Measurements from ENCODE around the gene ASGR2.

ASGR2 gene

GRCh38 chr17:7141824-7142223, 27.2 kb upstream of the ASGR2 start:
- Histone ChIP-seq H3K4me3 (replicated peaks; ENCODE audit: insufficient read depth, low read length) (no peak overlapping the region), H3K27me3 (ENCODE audit: insufficient read depth, poor library complexity, severe bottlenecking) (no peaks in the 10 kb centered on the region), H3K27ac (replicated peaks) (no peak overlapping the region)
- DNase-seq (ENCODE audit: low read depth in 1 of 2, low spot score in 1 of 2), result no peak
- TF ChIP-seq GABPA (IDR thresholded peaks at IDR 0.05; ENCODE audit: low read depth), result no peak
- TF ChIP-seq, protein P1, sequence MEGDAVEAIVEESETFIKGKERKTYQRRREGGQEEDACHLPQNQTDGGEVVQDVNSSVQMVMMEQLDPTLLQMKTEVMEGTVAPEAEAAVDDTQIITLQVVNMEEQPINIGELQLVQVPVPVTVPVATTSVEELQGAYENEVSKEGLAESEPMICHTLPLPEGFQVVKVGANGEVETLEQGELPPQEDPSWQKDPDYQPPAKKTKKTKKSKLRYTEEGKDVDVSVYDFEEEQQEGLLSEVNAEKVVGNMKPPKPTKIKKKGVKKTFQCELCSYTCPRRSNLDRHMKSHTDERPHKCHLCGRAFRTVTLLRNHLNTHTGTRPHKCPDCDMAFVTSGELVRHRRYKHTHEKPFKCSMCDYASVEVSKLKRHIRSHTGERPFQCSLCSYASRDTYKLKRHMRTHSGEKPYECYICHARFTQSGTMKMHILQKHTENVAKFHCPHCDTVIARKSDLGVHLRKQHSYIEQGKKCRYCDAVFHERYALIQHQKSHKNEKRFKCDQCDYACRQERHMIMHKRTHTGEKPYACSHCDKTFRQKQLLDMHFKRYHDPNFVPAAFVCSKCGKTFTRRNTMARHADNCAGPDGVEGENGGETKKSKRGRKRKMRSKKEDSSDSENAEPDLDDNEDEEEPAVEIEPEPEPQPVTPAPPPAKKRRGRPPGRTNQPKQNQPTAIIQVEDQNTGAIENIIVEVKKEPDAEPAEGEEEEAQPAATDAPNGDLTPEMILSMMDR (IDR thresholded peaks at IDR 0.05; ENCODE audit: insufficient read depth, low read length), result no peak
- TF ChIP-seq, protein P2, sequence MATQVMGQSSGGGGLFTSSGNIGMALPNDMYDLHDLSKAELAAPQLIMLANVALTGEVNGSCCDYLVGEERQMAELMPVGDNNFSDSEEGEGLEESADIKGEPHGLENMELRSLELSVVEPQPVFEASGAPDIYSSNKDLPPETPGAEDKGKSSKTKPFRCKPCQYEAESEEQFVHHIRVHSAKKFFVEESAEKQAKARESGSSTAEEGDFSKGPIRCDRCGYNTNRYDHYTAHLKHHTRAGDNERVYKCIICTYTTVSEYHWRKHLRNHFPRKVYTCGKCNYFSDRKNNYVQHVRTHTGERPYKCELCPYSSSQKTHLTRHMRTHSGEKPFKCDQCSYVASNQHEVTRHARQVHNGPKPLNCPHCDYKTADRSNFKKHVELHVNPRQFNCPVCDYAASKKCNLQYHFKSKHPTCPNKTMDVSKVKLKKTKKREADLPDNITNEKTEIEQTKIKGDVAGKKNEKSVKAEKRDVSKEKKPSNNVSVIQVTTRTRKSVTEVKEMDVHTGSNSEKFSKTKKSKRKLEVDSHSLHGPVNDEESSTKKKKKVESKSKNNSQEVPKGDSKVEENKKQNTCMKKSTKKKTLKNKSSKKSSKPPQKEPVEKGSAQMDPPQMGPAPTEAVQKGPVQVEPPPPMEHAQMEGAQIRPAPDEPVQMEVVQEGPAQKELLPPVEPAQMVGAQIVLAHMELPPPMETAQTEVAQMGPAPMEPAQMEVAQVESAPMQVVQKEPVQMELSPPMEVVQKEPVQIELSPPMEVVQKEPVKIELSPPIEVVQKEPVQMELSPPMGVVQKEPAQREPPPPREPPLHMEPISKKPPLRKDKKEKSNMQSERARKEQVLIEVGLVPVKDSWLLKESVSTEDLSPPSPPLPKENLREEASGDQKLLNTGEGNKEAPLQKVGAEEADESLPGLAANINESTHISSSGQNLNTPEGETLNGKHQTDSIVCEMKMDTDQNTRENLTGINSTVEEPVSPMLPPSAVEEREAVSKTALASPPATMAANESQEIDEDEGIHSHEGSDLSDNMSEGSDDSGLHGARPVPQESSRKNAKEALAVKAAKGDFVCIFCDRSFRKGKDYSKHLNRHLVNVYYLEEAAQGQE (IDR thresholded peaks at IDR 0.05; ENCODE audit: insufficient replicate concordance, low read depth), result no peak
- no peak for TF ChIP-seq SPI1 (IDR thresholded peaks at IDR 0.05; ENCODE audit: borderline replicate concordance, low read depth)
- TF ChIP-seq POLR2AphosphoS5 (IDR thresholded peaks at IDR 0.05; ENCODE audit: low read depth), result no peak

GRCh38 chr17:7139400-7139799, 24.8 kb upstream of the ASGR2 start:
- Histone ChIP-seq H3K27me3 (ENCODE audit: insufficient read depth, poor library complexity, severe bottlenecking) (no peaks in the 10 kb centered on the region), H3K4me3 (replicated peaks; ENCODE audit: insufficient read depth, low read length) (no peak overlapping the region), H3K27ac (replicated peaks) (no peak overlapping the region)
- no peak for DNase-seq (ENCODE audit: low read depth in 1 of 2, low spot score in 1 of 2)
- no peak for TF ChIP-seq GABPA (IDR thresholded peaks at IDR 0.05; ENCODE audit: low read depth)
- TF ChIP-seq, protein P2 (IDR thresholded peaks at IDR 0.05; ENCODE audit: insufficient replicate concordance, low read depth), result no peak
- TF ChIP-seq SPI1 (IDR thresholded peaks at IDR 0.05; ENCODE audit: borderline replicate concordance, low read depth), result no peak
- TF ChIP-seq POLR2AphosphoS5 (IDR thresholded peaks at IDR 0.05; ENCODE audit: low read depth), result no peak
- TF ChIP-seq, protein P1 (IDR thresholded peaks at IDR 0.05; ENCODE audit: insufficient read depth, low read length), result no peak

DNA sequence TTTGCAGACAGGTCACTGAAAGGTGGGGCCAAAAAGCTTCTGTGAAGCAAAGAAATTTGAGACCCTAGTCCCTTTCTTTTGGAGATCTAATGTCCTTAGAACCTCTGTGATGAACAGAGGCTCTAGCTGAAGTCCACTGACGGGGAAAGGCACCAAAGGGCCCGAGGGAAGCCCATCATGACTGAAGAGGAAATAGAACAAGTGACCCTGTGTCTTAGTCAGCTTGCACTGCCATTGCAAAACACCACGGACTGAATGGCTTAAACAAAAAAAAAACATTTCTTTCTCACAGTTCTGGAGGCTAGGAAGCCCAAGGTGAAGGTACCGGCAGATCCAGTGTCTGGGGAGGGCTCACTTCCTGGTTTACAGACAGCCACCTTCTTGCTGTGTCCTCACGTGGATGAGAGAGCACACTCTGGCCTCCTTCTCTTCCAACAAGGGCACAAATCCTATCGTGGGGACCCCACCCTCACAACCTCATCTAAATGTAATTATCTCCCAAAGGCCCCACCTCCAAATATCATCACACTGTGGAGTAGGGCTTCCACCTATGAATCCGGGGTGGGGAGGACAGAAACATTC, 24.3 kb upstream of the ASGR2 start:
- TF ChIP-seq SPI1 (IDR thresholded peaks at IDR 0.05; ENCODE audit: borderline replicate concordance, low read depth), result no peak
- TF ChIP-seq GABPA (IDR thresholded peaks at IDR 0.05; ENCODE audit: low read depth), result no peak
- TF ChIP-seq, protein P2 (IDR thresholded peaks at IDR 0.05; ENCODE audit: insufficient replicate concordance, low read depth), result no peak
- no peak for TF ChIP-seq POLR2AphosphoS5 (IDR thresholded peaks at IDR 0.05; ENCODE audit: low read depth)
- TF ChIP-seq, protein P1 (IDR thresholded peaks at IDR 0.05; ENCODE audit: insufficient read depth, low read length), result no peak
- Histone ChIP-seq H3K27ac (replicated peaks) (no peak overlapping the region), H3K27me3 (ENCODE audit: insufficient read depth, poor library complexity, severe bottlenecking) (no peaks in the 10 kb centered on the region), H3K4me3 (replicated peaks; ENCODE audit: insufficient read depth, low read length) (no peak overlapping the region)
- DNase-seq (ENCODE audit: low read depth in 1 of 2, low spot score in 1 of 2), result no peak

All from HL-60 (cell line).